GM18498 (cell line): ENCODE results near the gene ZNF318.
"Not testable (repeated sequence)": the region's sequence is repeated elsewhere in the genome, so short reads cannot be mapped to it uniquely, and the experiment has no call there.

Source experiments
- ATAC-seq: cut with Tn5 transposase; IDR thresholded peaks from one replicate; pipeline ENCODE4 v1.9.1; 2021; ENCODE audit warnings: mild to moderate bottlenecking, moderate library complexity; ENCODE audit not compliant: unreplicated experiment

Gene ZNF318

DNA sequence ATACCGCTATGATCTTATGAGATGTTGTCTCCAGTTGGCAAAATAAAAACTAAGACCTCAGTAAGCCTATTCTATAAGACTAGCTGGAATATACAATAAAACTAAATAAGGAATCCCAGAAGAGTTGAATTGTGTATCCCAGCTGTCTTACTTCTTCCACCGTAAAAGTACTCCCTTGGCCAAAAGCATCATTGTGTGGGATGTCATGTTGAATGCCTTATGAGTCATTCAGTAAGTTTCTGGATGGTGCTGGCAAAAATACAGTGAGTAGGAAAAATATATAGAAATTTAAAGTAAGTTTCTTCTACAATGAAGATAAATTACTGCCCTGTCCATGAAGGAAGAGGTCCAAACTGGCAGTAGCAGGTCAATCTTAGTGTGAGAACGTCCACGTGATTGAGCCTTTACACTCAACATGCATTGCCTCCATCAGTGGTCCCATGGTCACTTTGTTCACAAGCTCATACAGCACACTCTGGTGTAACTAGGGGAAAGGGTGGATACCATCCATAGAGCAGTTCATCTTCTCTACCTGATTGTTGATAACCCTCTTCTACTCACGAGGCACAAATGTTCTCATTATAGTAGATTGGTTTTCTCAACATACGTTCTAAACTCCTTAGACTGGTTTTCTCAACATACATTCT is 13.7 kb upstream of the ZNF318 start:
- peak; percentile 39 for ATAC-seq

DNA sequence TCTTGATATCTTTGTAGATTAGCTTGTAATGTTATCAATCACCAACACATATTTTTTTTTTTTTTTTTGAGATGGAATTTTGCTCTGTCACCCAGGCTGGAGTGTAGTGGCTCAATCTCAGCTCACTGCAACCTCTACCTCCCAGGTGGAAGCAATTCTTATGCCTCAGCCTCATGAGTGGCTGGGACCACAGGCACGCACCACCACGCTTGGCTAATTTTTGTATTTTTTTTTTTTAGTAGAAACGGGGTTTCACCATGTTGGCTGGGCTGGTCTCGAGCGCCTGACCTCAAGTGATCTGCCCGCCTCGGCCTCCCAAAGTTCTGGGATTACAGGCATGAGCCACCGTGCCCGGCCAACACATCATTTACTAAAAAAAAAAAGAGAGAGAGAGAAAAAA is 11.4 kb upstream of the ZNF318 start:
- not testable (repeated sequence) for ATAC-seq

DNA sequence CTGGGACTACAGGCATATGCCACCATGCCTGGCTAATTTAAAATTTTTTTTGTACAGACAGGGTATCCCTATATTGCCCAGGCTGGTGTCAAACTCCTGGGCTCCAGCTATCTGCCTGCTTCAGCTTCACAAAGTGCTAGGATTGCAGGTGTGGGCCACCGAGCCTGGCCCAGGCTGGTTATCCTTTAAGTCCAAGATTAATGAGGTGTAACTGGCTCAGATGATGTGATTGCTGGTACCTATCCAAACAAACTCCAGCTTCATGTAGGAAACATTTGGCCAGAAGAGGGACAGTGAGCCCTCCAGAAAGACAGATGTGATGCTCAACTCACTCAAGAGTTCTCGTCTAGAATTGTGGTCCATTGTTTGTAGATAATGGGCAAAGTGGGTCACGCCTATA is 9.2 kb upstream of the ZNF318 start:
- ATAC-seq = no peak

DNA sequence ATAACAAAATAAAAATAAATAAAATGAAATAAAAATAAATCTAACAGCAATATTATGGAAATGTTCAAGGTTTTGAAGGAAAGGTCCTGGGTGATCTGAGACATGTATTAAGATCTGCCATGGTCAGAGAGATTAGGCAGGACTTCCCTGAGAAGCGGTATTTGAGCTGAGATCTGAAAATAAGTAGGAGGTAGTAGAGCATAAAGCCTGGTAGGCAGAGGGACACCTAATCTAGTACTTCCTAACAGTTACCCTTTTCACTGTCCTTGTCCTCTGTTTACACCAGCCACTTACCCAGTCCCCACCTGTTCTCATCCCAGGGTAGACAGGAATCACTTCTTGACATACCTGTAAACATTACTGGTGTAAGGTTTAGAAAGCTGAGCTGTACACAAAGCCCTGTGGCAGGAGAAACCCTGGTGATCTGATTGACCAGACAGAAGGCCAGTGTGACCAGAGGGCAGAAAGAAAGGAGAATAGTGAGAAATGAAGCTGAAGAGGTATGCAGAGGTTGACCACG is 8.3 kb upstream of the ZNF318 start:
- ATAC-seq = no peak

DNA sequence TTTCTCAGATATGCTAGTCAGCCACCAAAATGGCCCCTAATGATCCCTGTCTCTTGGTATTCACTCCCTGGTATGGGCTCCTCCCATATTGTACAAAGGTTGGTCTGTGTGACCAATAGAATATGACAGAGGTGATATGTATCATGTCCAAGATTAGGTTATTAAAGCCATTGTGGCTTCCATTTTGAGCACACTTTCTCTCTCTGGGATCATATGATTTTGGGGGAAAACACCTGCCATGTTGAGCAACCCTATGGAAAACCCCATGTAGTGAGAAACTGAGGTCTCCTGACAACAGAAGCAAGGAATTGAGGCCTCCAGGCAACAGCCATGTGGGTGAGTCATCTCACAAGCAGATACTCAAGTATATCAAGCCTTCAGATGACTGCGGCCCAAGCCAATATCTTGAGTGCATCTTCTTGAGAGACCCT is 7.1 kb upstream of the ZNF318 start:
- no peak for ATAC-seq

DNA sequence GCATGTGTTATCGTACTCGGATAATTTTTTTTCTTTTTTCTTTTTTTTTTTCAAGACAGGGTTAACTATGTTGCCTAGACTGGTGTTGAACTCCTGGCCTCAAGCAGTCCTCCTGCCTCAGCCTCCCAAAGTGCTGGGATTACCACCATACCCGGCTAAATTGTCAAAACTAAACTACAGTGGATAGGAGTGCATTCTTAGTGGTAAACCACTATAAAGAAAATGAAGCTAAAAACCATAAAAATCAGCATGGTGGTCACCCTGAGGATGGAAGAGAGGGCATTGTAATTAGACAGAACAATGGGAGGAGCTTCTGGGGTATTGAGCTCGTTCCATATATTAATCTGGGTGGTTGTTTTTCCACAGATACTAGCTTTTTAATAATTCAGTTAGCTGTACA is 6.2 kb upstream of the ZNF318 start:
- ATAC-seq = no peak

DNA sequence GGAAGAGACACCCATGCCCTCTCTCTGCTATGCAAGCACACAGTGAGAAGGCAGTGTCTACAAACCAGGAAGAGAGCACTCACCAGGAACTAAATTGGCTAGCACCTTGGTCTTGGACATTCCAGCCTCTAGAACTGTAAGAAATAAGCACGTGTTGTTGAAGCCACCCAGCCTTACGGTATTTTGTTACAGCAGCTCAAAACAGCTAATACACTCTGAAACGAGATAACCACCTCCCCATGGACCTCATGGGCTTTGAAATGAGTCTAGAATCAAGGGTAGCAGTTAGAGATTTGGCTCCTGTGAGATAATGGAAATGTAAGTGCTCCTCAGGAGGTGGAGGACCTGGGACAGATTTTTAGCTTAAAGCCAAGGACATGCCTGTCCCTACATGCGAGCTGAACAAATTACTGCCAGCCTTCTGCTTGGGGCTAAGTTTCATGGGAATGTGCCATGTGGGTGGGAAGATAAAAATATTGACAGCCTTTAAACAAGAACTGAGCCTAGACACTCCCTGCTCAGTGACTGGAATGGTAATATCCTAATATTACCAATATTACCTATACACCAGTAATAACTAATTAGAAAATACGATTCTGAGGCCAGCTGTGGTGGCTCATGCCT is 3.9 kb upstream of the ZNF318 start:
- ATAC-seq = no peak

DNA sequence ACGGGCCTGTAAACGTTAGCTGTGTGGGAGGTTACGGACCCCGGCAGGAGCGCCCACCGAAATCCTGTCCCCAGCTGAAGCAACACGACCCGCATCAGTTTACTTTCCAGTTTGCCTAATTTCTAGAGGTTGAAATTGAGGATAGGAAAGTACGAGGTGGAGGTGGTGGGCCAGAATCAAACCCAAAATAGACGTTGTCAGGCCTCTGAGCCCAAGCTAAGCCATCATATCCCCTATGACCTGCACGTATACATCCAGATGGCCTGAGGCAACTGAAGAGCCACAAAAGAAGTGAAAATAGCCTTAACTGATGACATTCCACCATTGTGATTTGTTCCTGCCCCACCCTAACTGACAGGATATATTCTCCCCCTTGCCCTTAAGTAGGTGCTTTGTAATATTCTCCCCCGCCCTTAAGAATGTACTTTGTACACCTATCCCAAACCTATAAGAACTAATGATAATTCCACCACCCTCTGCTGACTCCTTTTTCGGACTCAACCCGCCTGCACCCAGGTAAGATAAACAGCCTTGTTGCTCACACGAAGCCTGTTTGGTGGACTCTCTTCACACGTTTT is 645 bp upstream of the ZNF318 start:
- peak; percentile 6 for ATAC-seq

DNA sequence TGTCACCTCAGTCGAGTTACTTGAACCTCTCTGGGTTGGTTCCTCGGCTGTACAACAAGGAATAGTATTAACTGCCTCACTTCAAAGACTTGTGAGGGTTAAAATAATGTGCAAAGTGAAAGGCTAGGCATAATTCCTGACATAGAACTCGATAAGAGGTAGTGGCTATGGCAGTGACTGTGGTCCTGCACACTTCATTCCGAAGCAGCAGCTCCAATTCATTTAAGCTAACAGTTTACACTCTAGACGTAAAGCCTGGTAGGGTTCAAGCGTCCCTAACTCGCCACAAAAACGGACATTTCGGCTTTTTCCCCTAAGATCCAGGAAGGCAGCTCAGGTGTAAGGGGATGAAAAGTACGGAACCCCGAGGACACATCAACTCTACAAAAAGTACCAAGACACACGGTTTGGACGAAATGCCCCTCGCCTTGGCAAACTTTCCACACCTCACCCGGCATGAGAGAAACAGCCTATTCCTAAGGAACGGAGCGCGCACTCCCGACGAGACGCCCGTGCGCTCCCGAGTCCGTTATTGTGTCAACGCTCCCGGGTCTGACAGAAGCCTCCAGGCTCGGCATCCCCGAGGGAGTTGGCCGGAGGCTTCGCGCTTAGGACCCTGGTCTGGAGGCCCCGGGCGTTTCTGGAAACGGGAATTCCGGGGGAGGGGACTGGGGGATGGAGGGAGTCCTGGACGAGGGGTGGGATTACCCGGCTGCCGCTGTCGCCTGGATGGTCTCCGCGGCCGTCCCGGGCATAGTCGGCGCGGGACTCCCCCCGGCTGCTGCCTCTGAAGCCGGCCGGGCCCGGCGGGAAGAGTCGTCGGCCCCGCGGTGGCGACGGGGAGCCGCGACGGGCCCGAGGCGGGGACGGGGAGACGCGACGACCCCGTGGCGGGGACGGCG is 937 bp downstream of the ZNF318 start:
- ATAC-seq = no peak

DNA sequence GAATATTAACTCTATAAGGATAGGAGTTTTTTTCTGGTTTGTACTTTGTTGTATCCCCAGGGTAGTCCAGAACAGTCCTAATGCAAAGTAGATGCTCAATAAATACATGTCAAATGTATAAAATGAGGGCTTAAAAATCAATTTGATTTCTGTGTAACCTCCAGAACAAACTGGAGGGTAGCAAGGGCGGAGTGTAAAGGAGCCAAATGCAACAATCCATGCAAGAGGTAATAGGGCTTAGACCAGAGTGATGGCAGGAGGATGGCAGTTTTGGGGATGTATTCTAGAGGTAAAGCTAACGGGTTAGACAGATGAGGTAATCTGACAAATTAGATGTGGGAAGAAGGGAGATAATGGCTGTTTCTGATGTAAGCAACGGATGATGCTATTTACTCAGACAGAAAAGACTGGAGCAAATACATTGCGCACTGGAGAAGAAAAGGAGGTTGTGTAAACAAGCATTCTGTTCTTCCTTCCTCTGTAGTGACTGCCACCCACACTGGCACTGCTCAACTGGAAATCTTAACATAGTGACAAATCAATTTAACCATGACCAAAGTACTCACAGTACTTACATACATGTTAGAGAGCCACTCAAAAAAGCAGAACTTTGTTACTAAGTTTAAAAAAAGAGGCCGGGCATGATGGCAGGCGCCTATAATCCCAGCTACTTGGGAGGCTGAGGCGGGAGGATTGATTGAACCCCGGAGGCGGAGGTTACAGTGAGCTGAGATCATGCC is 2.0 kb downstream of the ZNF318 start:
- ATAC-seq = no peak

DNA sequence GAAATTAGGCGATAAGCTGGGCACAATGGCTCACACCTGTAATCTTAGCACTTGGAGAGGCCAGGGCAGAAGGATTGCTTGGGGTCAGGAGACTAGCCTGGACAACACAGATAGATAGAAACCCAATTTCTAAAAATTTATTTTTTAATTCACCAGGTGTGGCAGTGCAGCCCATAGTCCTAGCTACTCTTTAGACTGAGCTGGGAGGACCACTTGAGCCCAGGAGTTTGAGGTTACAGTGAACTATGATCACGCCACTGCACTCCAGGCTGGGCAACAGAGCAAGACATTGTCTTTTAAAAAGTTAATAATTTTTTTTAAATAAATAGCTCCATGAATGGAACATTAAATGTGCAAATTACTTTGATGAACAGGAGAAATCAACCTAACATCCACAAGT is 8.2 kb downstream of the ZNF318 start:
- no peak for ATAC-seq

DNA sequence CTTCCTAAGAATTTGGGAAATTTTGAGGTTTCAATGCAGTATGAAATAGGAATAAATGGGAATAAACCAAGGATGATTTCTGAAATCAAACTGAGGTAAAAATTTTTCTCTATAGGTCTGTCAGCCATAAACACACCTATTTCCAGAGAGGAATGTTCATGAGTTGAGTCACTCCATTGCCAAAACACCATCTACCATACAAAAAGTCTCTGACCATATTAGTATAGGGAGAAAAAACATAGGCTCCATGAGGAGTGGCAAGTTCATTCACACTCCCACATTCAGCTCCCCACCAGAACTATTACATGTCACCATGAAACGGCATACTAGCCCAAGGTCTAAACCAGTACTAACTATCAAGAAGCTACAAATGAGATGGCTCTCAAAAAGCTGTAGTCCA is 9.6 kb downstream of the ZNF318 start:
- ATAC-seq = no peak

DNA sequence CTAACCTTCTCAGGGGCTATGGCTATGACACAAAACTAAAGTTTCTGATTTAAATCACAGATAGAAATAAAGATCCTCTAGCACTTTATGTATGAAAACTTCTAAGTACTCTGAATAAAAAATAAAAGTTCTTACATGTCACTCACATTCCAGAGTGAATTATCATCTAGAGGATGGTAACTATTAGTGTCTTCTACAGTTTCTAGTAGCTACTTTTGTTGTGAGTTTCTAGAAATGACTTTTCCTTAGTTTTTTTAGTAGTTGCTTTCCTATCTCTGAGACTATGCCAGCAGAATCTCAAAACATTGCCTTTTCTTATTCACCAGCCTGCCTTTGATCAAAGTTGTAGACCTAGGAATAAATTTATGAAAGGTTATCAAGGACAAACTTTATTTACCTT is 10.1 kb downstream of the ZNF318 start:
- ATAC-seq = no peak

DNA sequence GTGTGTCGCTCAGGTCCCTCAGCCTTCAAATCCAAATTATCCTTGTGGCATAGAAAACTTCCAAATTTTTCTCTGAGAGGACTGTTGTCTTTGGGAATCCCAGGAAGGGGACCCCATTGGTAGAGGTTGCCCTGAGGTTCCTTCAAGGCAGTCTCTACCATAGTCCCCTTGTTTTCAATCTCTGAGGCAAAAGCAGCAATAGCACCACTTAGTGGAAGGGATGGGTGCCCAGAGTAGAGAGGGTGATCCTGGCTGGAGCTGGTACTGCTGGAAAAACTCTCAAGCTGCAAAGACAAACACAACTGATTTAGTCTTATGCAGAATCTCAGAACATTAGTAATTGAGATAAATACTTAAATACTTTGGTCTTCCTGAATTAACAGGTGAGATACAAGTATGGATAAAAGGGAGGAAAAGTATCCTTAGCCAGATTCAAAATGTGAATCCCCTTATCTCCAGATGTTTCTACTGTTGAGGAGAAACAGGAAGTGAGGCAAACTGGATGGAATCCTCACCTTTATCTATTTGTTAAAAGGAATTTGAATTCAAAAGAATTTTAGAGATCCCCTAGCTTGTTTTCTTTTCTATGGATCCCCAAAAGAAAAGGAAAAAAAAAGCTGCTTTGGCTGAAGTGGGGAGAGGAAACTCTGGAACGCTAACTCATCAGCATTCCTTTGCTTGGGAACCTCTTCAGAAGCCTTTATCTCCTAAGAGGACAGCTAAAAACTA is 13.4 kb downstream of the ZNF318 start:
- ATAC-seq = no peak

DNA sequence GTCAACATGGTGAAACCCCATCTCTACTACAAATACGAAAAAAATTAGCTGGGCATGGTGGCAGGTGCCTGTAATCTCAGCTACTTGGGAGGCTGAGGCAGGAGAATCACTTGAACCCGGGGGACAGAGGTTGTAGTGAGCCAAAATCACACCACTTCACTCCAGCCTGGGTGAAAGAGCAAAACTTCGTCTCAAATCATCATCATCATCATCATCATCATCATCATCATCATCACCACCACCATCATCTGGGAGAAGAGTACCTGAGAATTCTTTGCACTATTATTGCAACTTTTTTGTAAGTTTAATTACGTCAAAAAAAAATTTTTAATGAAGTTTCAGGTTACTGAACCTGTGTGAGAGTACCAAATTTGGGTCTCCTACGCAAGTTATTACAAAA is 17.5 kb downstream of the ZNF318 start:
- not testable (repeated sequence) for ATAC-seq

DNA sequence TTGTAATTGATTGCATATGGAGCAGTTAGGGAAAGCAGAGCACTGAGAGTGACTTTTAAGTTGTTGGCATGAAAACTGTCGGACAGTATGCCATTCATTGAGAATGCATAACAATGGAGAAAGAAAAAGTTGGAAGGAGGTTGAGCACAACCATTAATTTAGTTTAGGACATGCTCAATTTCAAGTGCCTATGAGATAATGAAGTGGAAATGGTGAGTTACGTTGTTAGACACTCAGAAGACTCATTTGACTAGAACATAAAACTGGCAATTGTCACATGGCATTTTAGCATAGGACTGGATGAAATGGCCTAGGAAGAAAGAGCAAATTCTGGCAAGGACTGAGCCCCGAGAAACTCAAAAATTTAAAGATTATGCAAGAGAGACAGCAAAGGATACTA is 22.0 kb downstream of the ZNF318 start:
- ATAC-seq = no peak

DNA sequence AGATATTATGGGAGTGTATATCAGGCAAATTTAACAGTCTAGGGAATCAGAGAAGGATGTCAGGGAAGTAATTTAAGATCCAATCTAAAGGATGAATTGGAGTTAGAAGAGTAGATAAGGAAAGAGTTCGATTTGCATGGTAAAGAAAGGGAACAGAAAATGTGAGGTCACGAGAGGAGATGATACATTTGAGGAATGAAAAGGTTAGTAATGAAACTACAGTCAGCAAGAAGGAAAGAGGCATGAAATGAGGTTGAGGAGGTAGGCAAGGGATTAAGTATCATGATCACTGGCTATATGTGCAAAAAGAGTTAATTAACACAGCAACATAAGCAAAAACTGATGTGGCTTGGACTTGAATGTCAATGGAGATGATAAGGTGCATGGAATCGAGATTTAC is 22.4 kb downstream of the ZNF318 start:
- no peak for ATAC-seq

DNA sequence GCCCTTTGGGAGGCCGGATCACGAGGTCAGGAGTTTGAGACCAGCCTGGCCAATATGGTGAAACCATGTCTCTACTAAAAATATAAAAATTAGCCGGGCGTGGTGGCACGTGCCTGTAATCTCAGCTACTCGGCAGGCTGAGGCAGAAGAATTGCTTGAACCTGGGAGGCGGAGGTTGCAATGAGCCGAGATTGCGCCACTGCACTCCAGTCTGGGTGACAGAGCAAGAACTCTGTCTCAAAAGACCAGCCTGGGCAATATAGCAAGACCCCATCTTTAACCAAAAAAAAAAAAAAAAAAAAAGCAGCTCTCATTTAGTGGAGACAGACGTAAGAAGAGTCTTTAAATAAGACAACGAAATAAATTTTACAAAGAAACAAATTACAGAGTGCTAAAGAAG is 23.2 kb downstream of the ZNF318 start:
- ATAC-seq = not testable (repeated sequence)

DNA sequence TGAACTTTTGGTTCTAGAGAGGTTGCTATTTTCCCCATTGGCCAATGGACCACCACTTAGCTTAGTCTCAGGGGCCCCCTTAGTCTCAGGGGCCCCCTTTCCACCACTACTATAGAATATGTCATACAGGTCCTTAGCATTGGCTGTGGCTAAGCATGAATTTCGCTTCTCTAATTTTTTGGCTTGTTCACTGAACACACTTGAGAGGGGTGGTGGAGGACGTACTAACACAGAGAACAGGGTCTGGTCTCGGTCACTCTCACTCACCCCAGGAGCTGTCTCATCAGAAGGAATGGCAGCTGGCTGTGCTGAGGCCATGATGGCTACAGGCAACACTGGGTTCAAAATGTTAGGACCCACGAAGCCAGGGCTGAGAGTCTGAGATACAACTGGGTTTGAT is 30.3 kb downstream of the ZNF318 start:
- ATAC-seq = peak; percentile 76

DNA sequence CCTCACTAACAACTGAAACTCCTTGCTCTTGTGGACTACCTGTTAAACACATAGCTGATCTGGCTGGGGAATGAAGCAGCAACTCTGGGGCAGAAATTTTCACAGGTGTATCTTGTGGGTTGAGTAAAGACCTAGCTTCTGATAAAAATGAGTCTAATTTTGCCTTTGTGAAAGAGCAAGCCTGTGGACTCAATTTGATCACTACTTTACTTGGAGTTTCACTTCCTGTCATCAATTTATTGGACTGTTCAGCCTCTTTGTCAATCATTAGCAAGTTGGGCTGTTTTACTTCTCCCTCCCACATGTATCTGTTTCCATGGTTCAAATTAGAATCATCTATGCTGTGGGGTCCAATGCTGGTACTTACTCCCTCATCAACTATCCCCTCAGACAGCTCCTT is 31.2 kb downstream of the ZNF318 start:
- ATAC-seq = peak; percentile 52
